ENCODE measurements around the gene ZNF697. TPM values are rescaled to one million over a fixed set of nuclear protein-coding genes. Genes with fewer than 3 reads are reported as not detected.
"Not testable (repeated sequence)": the region's sequence is repeated elsewhere in the genome, so short reads cannot be mapped to it uniquely, and the experiment has no call there.

Gene ZNF697
- total and polyA plus RNA-seq, 9 donors = 3.0 to 9.1 (median 6.2) TPM

GRCh38 chr1:119605686-119606085 lies 42.4 kb downstream of the ZNF697 start:
- WGBS, 3 donors = 97 to 99% (median 97%) methylated on average over 3 of the region's 3 CpGs
- intact Hi-C loops (cut with DNase I) = no loop called here

DNA sequence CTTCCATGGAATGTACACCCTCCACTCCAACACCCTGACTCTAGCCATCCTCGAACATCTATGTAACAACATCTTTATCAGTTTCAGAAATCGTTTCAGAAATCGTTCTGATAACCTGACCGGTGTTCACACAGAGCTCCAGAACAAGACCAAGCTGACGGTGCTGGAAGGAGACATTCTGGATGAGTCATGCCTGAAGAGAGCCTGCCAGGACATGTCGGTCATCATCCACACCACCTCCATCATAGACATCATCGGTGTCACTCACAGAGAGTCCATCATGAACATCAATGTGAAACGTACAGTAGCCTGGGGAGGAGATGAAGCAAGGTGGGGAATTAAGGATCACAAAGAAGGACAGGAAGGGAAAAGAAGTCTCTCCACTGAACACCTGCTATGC lies 43.0 kb downstream of the ZNF697 start:
- H3K27me3 ChIP-seq; intact Hi-C loops (cut with DNase I); H3K4me3 ChIP-seq; H3K9me3 ChIP-seq; H3K36me3 ChIP-seq; H3K27ac ChIP-seq; DNase-seq; H3K4me1 ChIP-seq (ENCODE audit: insufficient read depth): not testable (repeated sequence)
- 90 to 94% (median 92%) methylated on average over 8 of the region's 8 CpGs for WGBS, 3 donors

More at GRCh38 chr1:119605686-119606085, 42.4 kb downstream of the ZNF697 start:
- no peak for TF ChIP-seq CTCF (IDR thresholded peaks at IDR 0.05)
- TF ChIP-seq POLR2A (IDR thresholded peaks at IDR 0.05) = no peak
- H3K36me3 ChIP-seq = no peaks in the 10 kb centered on the region
- no peak overlapping the region for H3K27ac ChIP-seq
- no peaks in the 10 kb centered on the region for H3K27me3 ChIP-seq
- H3K9me3 ChIP-seq = no peaks in the 10 kb centered on the region
- peaks cover 3% of the 10 kb centered on the region for H3K4me1 ChIP-seq (ENCODE audit: insufficient read depth)
- no peak overlapping the region for H3K4me3 ChIP-seq
- no peak for DNase-seq

DNA sequence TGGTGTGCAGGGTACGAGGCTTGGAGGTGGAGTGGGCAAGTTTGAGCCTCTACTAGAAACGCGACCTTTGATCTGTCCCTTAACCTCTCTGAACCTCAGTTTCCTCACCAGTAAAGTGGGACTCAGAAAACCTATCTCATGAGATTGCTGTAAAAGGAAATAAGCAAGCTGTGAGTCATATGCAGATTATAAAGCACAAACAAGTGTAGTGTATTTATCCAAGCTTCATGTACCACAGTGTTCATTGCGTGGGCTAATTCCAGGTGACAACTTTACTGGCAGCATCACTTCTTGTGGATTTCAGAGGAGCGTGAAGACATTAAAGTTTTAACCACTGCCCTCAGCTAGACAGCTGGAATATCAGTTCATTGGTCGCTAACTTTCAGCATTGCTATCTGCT lies 44.4 kb downstream of the ZNF697 start:
- Histone ChIP-seq H3K9me3 (no peaks in the 10 kb centered on the region), H3K27me3 (no peaks in the 10 kb centered on the region), H3K36me3 (no peaks in the 10 kb centered on the region), H3K4me1 (ENCODE audit: insufficient read depth) (peaks cover 3% of the 10 kb centered on the region), H3K27ac (no peak overlapping the region), H3K4me3 (no peak overlapping the region)
- TF ChIP-seq CTCF (IDR thresholded peaks at IDR 0.05) (no peak), POLR2A (IDR thresholded peaks at IDR 0.05) (no peak), EP300 (IDR thresholded peaks at IDR 0.05) (no peak)
- intact Hi-C loops (cut with DNase I) = no loop called here
- 88 to 94% (median 92%) methylated on average over 6 of the region's 6 CpGs for WGBS, 3 donors
- DNase-seq = no peak

GRCh38 chr1:119603241-119603640 lies 44.8 kb downstream of the ZNF697 start:
- H3K36me3 ChIP-seq; DNase-seq; H3K4me3 ChIP-seq; H3K27ac ChIP-seq; intact Hi-C loops (cut with DNase I); H3K4me1 ChIP-seq (ENCODE audit: insufficient read depth); H3K27me3 ChIP-seq; H3K9me3 ChIP-seq: not testable (repeated sequence)
- WGBS, 3 donors = 55 to 74% (median 71%) methylated on average over 3 of the region's 3 CpGs

GRCh38 chr1:119602789-119603188 lies 45.3 kb downstream of the ZNF697 start:
- DNase-seq; H3K9me3 ChIP-seq; H3K4me1 ChIP-seq (ENCODE audit: insufficient read depth); intact Hi-C loops (cut with DNase I); H3K4me3 ChIP-seq; H3K27me3 ChIP-seq; H3K36me3 ChIP-seq; H3K27ac ChIP-seq: not testable (repeated sequence)
- WGBS, 3 donors = 81 to 86% (median 83%) methylated on average over 3 of the region's 3 CpGs

DNA sequence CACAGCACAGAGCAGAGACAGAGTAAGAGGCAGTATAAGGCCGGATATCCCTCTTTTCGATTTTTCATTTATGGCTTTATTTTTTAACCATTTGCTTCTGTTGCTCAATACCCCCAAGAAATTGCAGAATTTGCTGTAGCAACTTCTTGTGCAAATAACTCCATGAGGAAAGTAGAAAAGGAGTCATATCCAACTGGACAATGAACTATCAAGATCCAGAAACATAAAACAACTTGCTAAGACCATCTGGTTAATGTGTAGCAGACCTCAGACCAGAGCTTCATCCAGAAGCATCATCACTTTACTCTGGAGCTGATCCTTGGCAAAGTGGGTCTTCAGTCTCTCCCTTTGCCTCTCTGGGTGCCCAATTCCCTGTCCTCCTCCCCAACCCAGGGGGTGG lies 45.9 kb downstream of the ZNF697 start:
- Histone ChIP-seq H3K9me3 (no peaks in the 10 kb centered on the region), H3K36me3 (no peaks in the 10 kb centered on the region), H3K4me3 (no peak overlapping the region), H3K4me1 (ENCODE audit: insufficient read depth) (peaks cover 3% of the 10 kb centered on the region), H3K27ac (no peak overlapping the region), H3K27me3 (no peaks in the 10 kb centered on the region)
- TF ChIP-seq CTCF (IDR thresholded peaks at IDR 0.05) (no peak), POLR2A (IDR thresholded peaks at IDR 0.05) (no peak), EP300 (IDR thresholded peaks at IDR 0.05) (no peak)
- intact Hi-C loops (cut with DNase I) = no loop called here
- DNase-seq = no peak
- 78 to 82% (median 82%) methylated on average over 2 of the region's 2 CpGs for WGBS, 3 donors
